CD4-positive, alpha-beta T cell treated with Interleukin-1 beta for 1 hour (primary cell): Measurements from ENCODE around the gene SMYD3.

ENCODE experiments used
- DNase-seq, 2 donors: peaks; one replicate each; pipeline ENCODE4 v3.0.0-alpha.2; 2020 to 2022

SMYD3 gene

GRCh38 chr1:245933431-245934045 is 573.5 kb downstream of the SMYD3 start:
- DNase-seq = no peak

- no peak for DNase-seq
These were observed 574.6 kb downstream of the SMYD3 start for GRCh38 chr1:245932302-245932972.

- DNase-seq = no peak
These were observed 575.6 kb downstream of the SMYD3 start for GRCh38 chr1:245931450-245931849.

GRCh38 chr1:245929224-245929623 is 577.9 kb downstream of the SMYD3 start:
- no peak for DNase-seq

GRCh38 chr1:245926888-245927287 is 580.2 kb downstream of the SMYD3 start:
- DNase-seq = no peak

- DNase-seq = no peak
These were observed 583.9 kb downstream of the SMYD3 start for GRCh38 chr1:245923215-245923614.

- DNase-seq = no peak
These were observed 585.7 kb downstream of the SMYD3 start for GRCh38 chr1:245921417-245921816.

- no peak for DNase-seq
These were observed 589.7 kb downstream of the SMYD3 start for GRCh38 chr1:245917403-245917802.

- DNase-seq = no peak
These were observed 591.2 kb downstream of the SMYD3 start for GRCh38 chr1:245915841-245916240.

- no peak for DNase-seq
These were observed 591.7 kb downstream of the SMYD3 start for GRCh38 chr1:245915406-245915805.

GRCh38 chr1:245908543-245908942 is 598.5 kb downstream of the SMYD3 start:
- no peak for DNase-seq

GRCh38 chr1:245906207-245906606 is 600.9 kb downstream of the SMYD3 start:
- DNase-seq = no peak

- no peak for DNase-seq
These were observed 603.2 kb downstream of the SMYD3 start for GRCh38 chr1:245903851-245904250.

- DNase-seq = no peak
These were observed 605.5 kb downstream of the SMYD3 start for GRCh38 chr1:245901565-245901964.

GRCh38 chr1:245901037-245901436 is 606.0 kb downstream of the SMYD3 start:
- no peak for DNase-seq

- DNase-seq = no peak
These were observed 608.5 kb downstream of the SMYD3 start for GRCh38 chr1:245898581-245898980.

GRCh38 chr1:245896258-245896657 is 610.8 kb downstream of the SMYD3 start:
- DNase-seq = no peak

- DNase-seq = no peak
These were observed 611.6 kb downstream of the SMYD3 start for GRCh38 chr1:245895455-245895959.

GRCh38 chr1:245894843-245895242 is 612.2 kb downstream of the SMYD3 start:
- no peak for DNase-seq

- no peak for DNase-seq
These were observed 614.1 kb downstream of the SMYD3 start for GRCh38 chr1:245893025-245893424.

- peak in 1 of 2 donors; percentile 41 for DNase-seq
These were observed 618.3 kb downstream of the SMYD3 start for GRCh38 chr1:245888809-245889208.

GRCh38 chr1:245887829-245888228 is 619.2 kb downstream of the SMYD3 start:
- no peak for DNase-seq

- no peak for DNase-seq
These were observed 625.2 kb downstream of the SMYD3 start for GRCh38 chr1:245881767-245882391.

GRCh38 chr1:245880754-245881403 is 626.2 kb downstream of the SMYD3 start:
- no peak for DNase-seq
